Thoracic aorta (tissue), 2 donors: Measurements from ENCODE around the gene PDF. TPM values are rescaled to one million over a fixed set of nuclear protein-coding genes. Genes with fewer than 3 reads are reported as not detected.
"Not testable (repeated sequence)": the region's sequence is repeated elsewhere in the genome, so short reads cannot be mapped to it uniquely, and the experiment has no call there.

ENCODE experiments used
- ATAC-seq: fragments of 150-250 bp; one replicate; pipeline ENCODE4 v1.8.0; 2017; ENCODE audit warnings: low read depth; ENCODE audit not compliant: insufficient number of reproducible peaks, low FRiP score
- DNase-seq: peaks from one replicate; pipeline ENCODE4 v3.0.0-alpha.2; 2020; ENCODE audit warnings: low spot score
- H3K27ac ChIP-seq, 2 donors: fragments of 200-600 bp; sonication (generic); 1 replicate in 1 of 2; 2 replicates in 1 of 2; pipeline ENCODE4 v1.5.1; 2016; ENCODE audit warnings: mild to moderate bottlenecking in 2 of 2, moderate library complexity in 2 of 2
- H3K27me3 ChIP-seq: fragments of 200-600 bp; sonication (generic); replicated peaks from 2 replicates; pipeline ENCODE4 v1.6.0; 2016; ENCODE audit warnings: mild to moderate bottlenecking; ENCODE audit not compliant: insufficient read depth
- H3K36me3 ChIP-seq: fragments of 200-600 bp; sonication (generic); one replicate; pipeline ENCODE4 v1.5.1; 2016
- H3K4me1 ChIP-seq, 2 donors: fragments of 200-600 bp; sonication (generic); 1 replicate in 1 of 2; 2 replicates in 1 of 2; pipeline versions ENCODE4 v1.5.1 to v1.6.0; 2016; ENCODE audit warnings: low read depth in 2 of 2, mild to moderate bottlenecking in 1 of 2; ENCODE audit not compliant: control insufficient read depth in 1 of 2
- H3K4me3 ChIP-seq: fragments of 200-600 bp; sonication (generic); 2 replicates; pipeline ENCODE4 v1.5.1; 2016; ENCODE audit warnings: mild to moderate bottlenecking
- H3K9me3 ChIP-seq: fragments of 200-600 bp; sonication (generic); 2 replicates; pipeline ENCODE4 v1.5.1; 2016
- CTCF ChIP-seq: fragments of 200-600 bp; sonication (generic); IDR thresholded peaks from one replicate; pipeline ENCODE4 v1.5.1; 2019; ENCODE audit warnings: antibody characterized with exemption
- total RNA-seq, 2 donors: library from RNA; depleted of rRNA; stranded (reverse); fragments of >200 nt; gene quantifications; one replicate each; pipeline versions ENCODE4 v1.1.0 to v1.2.3, GENCODE V29; 2016

The PDF gene
- total RNA-seq, 2 donors from 2014 or later: 24.3 to 25.6 TPM

- no peak overlapping the region for H3K27ac ChIP-seq
- no peak for ATAC-seq
- no peak for DNase-seq
- no peak overlapping the region for H3K4me3 ChIP-seq
- H3K27me3 ChIP-seq: no peaks in the 10 kb centered on the region
- TF ChIP-seq CTCF: no peak
- no peaks in the 10 kb centered on the region for H3K9me3 ChIP-seq
- no peaks in the 10 kb centered on the region for H3K36me3 ChIP-seq
- no peaks in the 10 kb centered on the region for H3K4me1 ChIP-seq
Observed at GRCh38 chr16:69294051-69294450, 36.3 kb downstream of the PDF start.

GRCh38 chr16:69293401-69293800, 37.0 kb downstream of the PDF start:
- Histone ChIP-seq H3K36me3 (peaks cover 2% of the 10 kb centered on the region), H3K4me3 (no peak overlapping the region), H3K4me1 (no peaks in the 10 kb centered on the region), H3K27me3 (no peaks in the 10 kb centered on the region), H3K27ac (no peak overlapping the region), H3K9me3 (no peaks in the 10 kb centered on the region)
- ATAC-seq (no peak), DNase-seq (no peak)
- TF ChIP-seq CTCF: no peak

GRCh38 chr16:69291657-69292056, 38.7 kb downstream of the PDF start:
- ATAC-seq, H3K4me1 ChIP-seq, H3K9me3 ChIP-seq, H3K27ac ChIP-seq, DNase-seq, H3K27me3 ChIP-seq, H3K4me3 ChIP-seq, H3K36me3 ChIP-seq: not testable (repeated sequence)

GRCh38 chr16:69286941-69287713, 43.3 kb downstream of the PDF start:
- peak overlapping the region; percentile 49 to 61 for H3K27ac ChIP-seq
- DNase-seq: peak; percentile 31
- peak; percentile 59 for TF ChIP-seq CTCF
- no peak overlapping the region for H3K4me3 ChIP-seq
- peaks cover 13 to 22% of the 10 kb centered on the region in 2 donors for H3K4me1 ChIP-seq
- peak; percentile 75 for ATAC-seq
- H3K27me3 ChIP-seq: no peaks in the 10 kb centered on the region
- H3K36me3 ChIP-seq: peaks cover 2% of the 10 kb centered on the region
- no peaks in the 10 kb centered on the region for H3K9me3 ChIP-seq

GRCh38 chr16:69285240-69285639, 45.1 kb downstream of the PDF start:
- DNase-seq: no peak
- H3K36me3 ChIP-seq: peaks cover 2% of the 10 kb centered on the region
- no peak overlapping the region for H3K4me3 ChIP-seq
- H3K9me3 ChIP-seq: no peaks in the 10 kb centered on the region
- TF ChIP-seq CTCF: no peak
- ATAC-seq: no peak
- H3K27me3 ChIP-seq: no peaks in the 10 kb centered on the region
- H3K27ac ChIP-seq: no peak overlapping the region
- peaks cover 13 to 22% of the 10 kb centered on the region in 2 donors for H3K4me1 ChIP-seq

GRCh38 chr16:69283851-69284250, 46.5 kb downstream of the PDF start:
- Histone ChIP-seq H3K36me3 (peaks cover 2% of the 10 kb centered on the region), H3K4me1 (peaks cover 13 to 22% of the 10 kb centered on the region in 2 donors), H3K4me3 (no peak overlapping the region), H3K27me3 (no peaks in the 10 kb centered on the region), H3K9me3 (no peaks in the 10 kb centered on the region), H3K27ac (no peak overlapping the region)
- no peak for TF ChIP-seq CTCF
- ATAC-seq (no peak), DNase-seq (no peak)
